Dermis microvascular lymphatic vessel endothelial cell (primary cell): ENCODE data around the gene NELL2. TPM values are rescaled to one million over a fixed set of nuclear protein-coding genes. Genes with fewer than 3 reads are reported as not detected.
"Not testable (repeated sequence)": the region's sequence is repeated elsewhere in the genome, so short reads cannot be mapped to it uniquely, and the experiment has no call there.

Experiments
- DNase-seq, 2 donors: peaks; one replicate each; pipeline versions ENCODE4 v3.0.0 to v3.0.0-alpha.2; 2010; ENCODE audit warnings: low read depth in 2 of 2
- total RNA-seq: library from RNA; depleted of rRNA; stranded (reverse); fragments of >200 nt; gene quantifications from 2 replicates; pipeline ENCODE4 v1.2.1, GENCODE V29; 2014

NELL2 gene
- total RNA-seq, 1 donor from 2014 or later: not detected

DNA sequence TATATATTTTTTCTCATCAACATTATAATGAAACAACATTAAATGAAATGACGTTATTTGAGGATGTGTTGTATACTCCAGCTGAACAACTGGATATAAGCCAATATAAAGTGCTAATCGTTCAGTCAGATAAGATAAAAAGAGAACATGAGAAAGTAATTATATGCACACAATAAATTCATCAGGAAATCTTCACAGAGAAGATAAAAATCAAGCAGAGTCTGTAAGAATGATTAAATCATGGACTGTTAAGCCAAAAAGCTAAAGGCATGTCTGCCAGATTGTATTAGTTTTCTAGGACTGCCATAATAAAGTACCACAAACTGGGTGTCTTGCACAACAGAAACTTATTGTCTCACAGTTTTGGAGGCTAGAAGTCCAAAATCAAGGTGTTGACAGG is 178.6 kb downstream of the NELL2 start:
- DNase-seq: no peak

DNA sequence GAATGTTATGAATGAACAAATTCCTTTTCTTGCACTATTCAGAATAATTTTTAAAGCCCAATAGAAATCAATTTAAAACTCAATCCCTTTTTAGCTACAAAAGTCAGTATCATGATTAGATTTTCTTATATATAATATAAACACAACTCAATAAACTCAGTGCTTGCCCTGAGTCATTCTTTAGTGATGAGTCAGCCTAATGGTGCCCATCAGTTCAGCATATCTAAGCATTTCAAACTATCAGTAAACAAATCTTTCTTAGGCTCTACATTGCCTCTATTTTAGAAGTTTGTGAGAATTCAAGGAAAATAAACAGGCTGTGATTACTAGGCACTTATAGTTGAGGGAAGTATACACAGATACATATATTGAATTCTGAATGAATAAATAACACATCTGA is 179.6 kb downstream of the NELL2 start:
- DNase-seq: no peak

DNA sequence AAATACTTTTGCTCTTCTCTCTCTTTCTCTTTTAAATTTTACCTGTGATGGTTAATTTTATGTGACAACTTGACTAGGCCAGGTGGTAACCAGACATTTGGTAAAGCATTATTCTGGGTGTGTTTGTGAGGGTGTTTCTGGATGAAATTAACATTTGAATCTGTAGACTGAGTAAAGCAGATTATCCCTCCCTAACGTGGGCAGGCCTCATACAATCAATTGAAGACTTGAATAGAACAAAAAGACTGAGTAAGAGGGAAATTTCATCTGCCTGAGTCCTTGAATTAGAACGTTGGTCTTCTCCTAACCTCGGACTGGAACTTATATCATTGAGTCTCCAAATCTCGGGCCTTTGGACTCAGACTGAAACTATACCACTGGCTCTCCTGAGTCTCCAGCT is 182.1 kb downstream of the NELL2 start:
- DNase-seq: no peak

DNA sequence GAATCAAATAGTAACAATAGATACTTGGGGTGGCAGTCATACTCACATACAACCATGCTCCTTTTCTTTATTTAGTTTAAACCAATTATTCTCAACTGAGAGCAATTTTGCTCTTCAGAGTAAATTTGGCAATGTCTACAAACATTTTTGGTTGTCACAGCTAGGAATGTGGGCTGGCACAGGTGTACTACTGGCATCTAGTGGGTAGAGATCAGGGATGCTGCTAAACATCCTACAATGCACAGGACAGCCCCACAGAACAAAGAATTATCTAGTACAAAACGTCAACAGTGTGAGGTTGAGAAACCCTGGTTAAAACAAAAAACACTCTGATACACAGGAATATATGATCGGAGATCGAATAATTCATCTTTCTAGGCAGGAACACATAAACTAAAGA is 186.5 kb downstream of the NELL2 start:
- DNase-seq: no peak

DNA sequence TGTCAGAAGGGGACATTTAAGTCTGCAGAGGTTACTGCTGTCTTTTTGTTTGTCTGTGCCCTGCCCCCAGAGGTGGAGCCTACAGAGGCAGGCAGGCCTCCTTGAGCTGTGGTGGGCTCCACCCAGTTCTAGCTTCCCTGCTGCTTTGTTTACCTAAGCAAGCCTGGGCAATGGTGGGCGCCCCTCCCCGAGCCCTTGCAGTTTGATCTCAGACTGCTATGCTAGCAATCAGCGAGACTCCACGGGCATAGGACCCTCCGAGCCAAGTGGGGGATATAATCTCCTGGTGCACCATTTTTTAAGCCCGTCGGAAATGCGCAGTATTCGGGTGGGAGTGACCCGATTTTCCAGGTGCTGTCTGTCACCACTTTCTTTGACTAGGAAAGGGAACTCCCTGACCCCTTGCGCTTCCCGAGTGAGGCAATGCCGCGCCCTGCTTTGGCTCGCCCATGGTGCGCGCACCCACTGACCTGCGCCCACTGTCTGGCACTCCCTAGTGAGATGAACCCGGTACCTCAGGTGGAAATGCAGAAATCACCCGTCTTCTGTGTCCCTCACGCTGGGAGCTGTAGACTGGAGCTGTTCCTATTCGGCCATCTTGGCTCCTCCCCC is 189.2 kb downstream of the NELL2 start:
- not testable (repeated sequence) for DNase-seq

DNA sequence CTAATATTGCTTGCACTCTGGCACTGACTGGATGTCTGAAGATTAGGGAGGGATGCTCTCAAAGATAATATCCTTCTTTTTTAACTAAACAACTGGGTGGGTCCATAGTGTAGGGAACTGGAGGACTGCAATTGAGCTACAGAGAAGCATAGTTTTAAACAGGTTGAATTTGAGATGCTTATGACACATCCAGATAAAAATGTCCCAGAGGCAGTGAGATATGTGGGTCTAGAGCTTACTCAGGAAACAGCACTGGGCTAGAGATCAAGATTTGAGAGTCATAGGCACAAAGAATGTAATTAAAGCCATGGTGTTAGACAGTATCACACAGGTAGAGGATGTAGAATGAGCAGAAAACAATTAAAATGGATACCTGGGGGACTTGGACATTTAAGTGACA is 198.4 kb downstream of the NELL2 start:
- DNase-seq: no peak

DNA sequence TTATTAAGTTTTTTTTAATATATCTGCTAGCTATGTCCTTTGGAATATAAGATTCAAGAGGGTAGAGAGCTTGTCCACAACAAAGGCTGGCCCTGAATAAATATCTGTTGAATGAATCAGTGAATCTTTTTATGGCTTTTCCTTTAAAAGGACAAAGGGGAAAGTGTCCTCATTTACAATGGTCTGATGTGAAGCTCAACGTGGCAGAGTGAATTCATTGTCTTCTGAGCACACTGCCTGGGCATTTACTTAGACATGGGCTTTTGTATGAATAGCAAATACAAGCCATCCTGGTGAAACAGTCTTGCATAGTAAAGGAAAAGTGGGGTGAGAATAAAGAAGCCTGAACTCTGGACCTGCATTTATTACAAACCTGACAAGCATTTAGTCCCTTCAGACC is 201.2 kb downstream of the NELL2 start:
- no peak for DNase-seq

DNA sequence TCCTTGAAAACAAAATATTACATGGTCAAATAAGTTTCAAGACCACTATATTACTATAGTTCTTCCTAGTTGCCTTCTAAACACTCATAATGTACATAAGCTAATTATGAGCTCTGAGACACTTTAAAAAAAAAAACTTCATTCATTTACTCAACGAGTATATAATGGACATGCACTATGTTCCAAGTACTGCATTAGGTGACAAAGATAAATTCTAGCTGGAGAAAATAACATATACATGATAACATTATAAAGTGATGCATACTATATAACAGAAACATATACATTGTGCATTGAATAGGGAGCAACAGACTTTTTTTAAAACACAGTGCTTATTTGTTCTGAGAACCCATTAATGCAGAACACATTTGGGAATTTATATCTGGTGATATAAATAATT is 202.3 kb downstream of the NELL2 start:
- no peak for DNase-seq

DNA sequence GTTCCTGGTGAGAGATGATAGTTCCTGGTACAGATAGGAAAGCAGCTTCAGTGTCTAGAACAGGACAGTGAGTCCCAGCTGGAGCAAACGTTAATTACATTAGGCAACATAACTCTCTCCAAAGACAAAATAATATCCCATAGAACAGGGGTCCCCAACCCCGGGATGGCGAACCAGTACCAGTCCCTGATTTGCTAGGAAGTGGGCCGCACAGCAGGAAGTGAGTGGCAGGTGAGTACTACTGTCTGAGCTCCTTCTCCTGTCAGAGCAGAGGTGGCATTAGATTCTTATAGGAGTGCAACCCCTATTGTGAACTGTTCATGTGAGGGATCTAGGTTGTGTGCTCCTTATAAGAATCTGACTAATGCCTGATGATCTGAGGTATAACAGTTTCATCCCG is 204.1 kb downstream of the NELL2 start:
- DNase-seq: no peak

DNA sequence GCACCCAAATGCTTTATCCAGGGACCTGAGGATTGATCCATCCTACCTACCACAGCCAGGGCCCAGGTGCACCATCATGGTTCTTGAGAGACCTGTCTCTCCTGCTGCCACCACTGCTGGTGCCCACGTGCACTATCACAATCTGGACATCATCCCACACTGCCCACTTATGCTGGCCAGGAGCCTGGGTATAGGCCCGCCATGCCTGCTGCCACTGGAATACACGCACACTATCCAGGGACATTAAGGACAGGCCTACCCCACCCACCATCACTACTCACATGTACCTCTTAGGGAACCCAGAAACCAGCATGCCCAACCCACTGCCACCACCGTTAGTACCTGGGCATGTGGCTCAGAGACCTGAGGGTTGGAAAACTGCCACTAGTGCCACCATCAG is 207.7 kb downstream of the NELL2 start:
- no peak for DNase-seq

DNA sequence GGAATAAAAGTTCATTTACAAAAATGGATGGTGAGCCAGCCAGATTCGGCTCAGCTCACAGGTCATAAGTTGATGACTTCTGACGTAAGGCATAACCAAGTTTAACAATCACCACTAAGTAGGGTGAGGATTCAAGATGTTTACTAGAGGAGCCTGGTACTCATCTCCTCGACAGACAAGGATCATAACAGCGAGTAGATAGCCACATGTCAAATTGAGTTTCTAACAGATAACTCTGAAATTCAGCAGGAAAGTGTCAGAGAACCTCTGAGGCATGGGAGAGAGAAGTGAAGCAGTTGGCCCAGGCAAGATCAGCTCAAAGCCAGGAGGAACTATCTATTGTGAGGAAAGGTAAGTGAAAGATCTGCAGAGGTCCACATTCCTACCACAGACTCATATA is 208.7 kb downstream of the NELL2 start:
- no peak for DNase-seq

DNA sequence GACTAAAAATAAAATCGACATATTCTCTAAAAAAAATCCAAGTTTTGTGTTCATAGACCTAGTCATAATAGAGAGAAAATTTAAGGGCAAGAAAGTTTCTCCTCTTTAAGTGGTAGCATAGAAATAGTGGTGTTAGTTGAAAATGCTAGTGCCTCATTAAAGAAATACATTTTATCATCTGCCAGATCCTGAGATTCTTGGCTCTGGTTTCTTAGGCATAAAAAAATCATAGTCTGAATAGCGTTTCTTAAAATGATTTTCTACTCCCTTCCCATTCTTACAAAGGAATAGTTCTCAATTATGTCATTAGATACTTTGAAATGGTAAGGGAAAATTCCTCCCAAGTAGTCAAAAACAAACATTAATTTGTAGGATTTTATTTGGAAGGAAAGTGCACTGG is 212.8 kb downstream of the NELL2 start:
- no peak for DNase-seq

DNA sequence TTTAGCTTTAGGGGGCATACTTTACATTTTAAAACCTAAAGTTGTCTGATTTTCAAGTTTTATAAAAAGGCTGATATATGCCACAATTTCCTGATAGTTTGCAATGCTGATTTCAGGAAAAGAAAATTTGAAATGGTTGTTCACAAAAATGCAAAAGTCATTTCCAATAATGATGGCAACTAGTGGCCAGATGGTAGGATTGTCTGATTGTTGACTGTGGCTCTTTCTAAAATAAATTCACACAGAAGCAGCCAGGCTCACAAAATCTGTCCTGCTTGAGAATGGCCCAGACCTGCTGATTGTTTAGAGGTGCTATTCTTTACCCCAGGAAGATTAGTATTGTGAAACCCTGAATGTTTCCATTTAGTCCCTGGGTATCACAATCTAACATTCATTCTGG is 220.3 kb downstream of the NELL2 start:
- no peak for DNase-seq

DNA sequence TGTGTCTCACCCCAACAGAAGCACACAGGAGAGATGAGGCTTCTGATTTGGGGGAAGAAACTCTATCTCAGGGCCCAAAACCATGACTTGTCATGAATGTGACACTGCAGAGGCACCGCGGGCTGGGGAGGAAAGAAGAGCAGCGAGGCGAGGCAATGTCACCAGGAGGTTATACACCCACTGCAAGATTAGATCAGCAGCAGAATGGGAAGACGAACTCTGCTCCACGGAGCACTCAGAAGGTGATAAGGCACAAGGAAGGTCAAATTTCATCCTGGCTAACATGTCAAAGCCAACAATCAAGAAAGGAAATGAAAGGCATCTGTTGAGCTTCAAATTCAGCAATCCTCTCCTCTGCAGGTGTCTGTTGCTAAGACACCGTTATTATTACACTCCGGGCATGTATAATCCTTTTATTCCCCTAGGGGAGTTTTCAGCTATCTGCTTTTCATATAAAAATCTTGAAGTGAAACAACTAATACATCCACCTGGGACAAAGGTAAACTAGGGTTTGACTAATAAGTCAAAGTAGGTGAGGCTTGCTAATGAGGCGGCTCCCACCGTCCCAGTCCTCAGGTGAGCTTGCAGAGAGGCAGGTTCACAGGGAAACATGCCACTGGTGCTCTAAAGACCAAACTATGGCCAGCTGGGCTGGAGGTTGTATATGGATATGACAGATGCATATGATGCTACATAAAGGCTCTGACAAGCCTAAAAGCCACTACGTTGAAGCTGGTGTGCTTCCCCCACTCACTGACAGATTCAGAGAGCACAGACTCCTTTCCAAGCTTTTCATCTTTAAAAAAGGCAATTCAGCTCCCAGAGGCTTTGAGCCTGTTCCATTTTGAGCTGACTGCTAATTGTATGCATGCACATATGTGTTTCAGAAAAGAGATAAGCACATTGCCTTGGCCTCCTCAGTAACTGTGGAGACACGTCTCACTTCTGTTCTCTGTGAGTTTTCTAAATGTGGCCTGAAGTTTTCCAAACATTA is 221.2 kb downstream of the NELL2 start:
- DNase-seq: no peak

DNA sequence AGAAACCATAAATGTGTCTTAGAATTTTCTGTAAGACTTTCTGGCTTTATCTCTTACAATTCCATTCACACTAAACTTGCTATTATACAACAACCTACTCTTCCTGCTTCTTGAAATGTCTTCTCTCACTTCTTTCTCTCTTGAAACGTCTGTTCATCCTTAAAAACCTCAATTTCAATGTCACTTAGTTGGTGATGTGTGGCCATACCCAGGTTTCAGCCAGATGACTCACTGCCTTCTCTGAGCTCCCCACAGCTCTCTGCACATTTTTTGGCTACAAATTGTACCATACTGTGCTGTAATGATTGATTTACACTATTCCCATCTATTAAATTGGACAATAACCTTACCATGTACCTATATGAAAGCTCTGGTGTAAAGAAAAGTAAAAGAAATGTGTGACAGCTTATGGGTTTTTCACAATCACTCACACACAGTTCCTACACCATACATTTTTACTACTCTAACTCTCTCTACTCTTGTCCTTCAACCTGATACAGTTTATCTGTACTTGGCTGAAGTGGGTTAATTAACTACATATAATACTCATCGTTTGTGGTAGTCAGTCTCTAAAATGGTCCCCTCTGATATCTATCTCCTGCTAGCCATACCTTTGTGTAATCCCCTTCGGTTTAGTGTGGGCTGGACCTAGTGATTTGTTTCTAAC is 222.1 kb downstream of the NELL2 start:
- no peak for DNase-seq

DNA sequence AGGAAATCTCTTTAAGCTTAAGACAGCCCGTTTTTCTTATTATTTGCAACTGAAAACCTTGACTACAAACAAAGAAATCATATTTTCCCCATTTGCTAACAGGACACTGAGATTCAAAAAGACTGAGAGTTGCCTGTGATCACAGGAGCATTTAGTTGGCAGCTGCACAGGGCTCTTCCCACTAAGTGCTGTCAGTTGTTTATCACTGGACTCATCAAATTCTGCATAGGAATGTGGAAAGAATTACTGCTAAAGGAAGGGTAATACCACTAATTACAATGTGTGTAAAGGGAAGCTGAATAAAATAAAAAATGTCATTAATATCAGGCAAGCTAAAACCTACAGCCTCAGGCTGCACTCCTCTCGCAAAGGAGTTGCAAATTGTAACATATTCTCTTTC is 226.4 kb downstream of the NELL2 start:
- DNase-seq: no peak

DNA sequence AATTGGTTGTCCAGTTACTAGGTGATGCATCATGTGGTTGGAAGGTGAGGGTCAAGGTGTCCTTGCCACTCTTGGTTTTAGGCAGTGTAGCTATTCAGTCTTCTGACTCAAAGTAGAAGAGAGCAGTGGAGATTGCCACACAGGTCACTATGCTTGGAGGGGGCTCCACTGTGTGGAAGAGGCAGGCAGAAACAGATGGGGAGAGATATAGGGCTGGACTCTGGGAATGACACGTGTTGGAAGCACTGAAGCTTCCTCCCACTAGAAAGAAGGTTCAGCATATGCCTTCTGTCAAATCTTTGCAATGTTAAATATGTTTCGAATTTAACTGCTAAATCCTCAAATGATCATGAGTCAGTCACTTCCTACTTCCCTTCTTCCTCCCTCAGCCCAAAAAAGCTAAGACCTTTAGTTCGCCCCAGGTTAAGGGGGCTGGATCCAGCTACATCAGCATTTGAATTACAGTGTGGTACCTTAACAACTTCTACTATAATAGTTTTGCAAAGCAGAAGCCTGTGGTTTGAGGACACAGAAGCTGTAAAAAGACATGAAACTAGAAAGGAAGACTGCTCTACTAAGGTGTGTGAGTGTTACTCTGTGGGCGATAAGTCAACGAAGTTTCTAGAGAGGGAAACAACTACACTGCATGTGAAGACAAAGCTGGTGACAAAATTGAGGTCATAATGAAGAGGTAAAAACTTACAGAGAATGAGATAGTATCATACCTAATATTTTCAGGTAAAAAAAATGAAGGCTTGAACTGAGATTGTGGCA is 228.0 kb downstream of the NELL2 start:
- no peak for DNase-seq

DNA sequence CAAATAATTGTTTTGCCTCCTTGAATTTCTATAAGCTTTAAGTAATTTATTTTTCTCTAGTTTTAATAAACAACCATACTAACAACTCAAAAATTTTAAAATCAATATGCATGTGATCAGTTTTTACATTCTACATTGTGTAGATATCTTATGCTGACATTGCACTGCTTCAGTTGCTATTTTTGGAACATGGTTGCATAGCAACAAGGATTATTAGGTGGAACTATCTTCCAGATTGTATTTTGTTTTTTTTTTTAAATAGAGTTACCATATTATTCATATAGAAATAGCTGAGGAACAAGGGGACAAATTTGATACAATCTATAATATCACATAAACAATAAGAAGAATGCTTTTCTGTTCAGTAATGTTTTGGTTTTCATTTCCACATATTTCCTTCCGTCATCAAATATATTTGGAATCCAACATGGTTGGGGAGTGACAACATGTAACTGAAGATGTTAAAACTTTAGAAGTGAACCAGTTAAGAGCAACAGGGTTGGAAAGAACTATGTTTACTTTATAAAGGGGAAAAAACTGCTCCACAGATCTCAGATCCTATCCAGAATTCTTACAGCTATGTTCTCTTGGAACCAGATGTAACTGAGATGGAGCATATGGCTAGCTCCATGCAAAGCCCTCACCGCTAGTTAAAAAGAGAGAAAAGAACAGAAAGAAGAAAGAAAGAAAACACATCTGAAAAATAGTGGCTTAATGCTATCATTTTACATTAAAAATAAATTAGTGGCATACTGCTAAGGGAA is 235.5 kb downstream of the NELL2 start:
- no peak for DNase-seq

DNA sequence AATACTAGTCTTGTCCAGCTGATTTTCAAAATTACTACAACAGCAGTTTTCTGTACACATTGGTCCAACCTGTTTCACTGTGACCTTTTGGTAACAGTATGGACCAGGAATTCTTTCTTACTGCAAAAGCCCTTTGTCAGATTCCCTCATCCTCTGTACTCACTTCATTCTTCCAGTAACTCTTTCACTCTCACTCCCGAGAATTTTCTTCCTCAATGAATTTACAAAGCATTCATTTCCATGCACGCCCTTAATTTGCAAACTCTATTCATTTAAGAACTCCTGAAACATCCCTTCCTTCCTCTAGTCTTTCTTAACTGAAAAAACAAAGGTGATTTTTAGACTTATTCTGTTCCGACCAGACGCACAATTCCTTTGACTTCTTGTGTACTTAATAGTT is 238.2 kb downstream of the NELL2 start:
- no peak for DNase-seq

DNA sequence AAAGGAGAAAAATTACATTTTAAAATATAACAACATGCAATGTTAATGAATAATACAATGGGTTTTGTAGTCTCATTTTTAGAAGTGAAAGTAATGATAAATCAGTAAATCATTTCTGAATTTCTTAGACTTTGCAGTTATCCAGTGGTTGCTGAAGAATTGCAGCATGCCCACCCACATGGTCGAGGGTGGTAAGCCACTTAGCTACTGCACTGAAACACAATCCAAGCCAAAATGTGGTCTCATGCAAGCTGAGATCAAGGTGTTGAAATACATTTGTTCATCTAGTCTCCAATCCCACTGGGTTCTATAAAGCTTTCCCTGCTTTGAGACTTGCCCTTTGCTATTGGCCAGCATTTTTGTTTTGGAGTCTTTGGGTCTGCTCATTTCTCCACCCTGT is 247.9 kb downstream of the NELL2 start:
- DNase-seq: no peak
